CD4-positive, CD25-positive, alpha-beta regulatory T cell (primary cell): ENCODE data around the gene CERT1. TPM values are rescaled to one million over a fixed set of nuclear protein-coding genes. Genes with fewer than 3 reads are reported as not detected.

Experiments
- ATAC-seq, 2 donors: fragments of 150-1000 bp; cut with Tn5 transposase; one replicate each; pipeline ENCODE4 v1.10.0; 2021; ENCODE audit warnings: low read depth in 2 of 2, moderate number of reproducible peaks in 2 of 2, moderate library complexity in 1 of 2
- DNase-seq, 3 donors: peaks; one replicate each; pipeline versions ENCODE4 v3.0.0 to v3.0.0-alpha.2; 2012 to 2022; ENCODE audit warnings: mixed read lengths in 1 of 3
- H3K27ac ChIP-seq: one replicate; pipeline ENCODE4 v1.7.0; 2013; ENCODE audit warnings: mild to moderate bottlenecking, low read length; ENCODE audit not compliant: insufficient read depth, poor library complexity, severe bottlenecking
- H3K27me3 ChIP-seq: one replicate; pipeline ENCODE4 v1.7.0; 2013; ENCODE audit warnings: low read length; ENCODE audit not compliant: control insufficient read depth, insufficient read depth
- H3K36me3 ChIP-seq: one replicate; pipeline ENCODE4 v1.7.0; 2013; ENCODE audit warnings: mild to moderate bottlenecking, low read length, moderate library complexity; ENCODE audit not compliant: control insufficient read depth, insufficient read depth
- H3K4me1 ChIP-seq: 2 replicates; pipeline ENCODE4 v1.7.0; 2013; ENCODE audit warnings: mild to moderate bottlenecking, low read length; ENCODE audit not compliant: insufficient read depth, control insufficient read depth, poor library complexity, severe bottlenecking
- H3K4me3 ChIP-seq: one replicate; pipeline ENCODE4 v1.7.0; 2013; ENCODE audit warnings: low read depth, mild to moderate bottlenecking, low read length, moderate library complexity
- H3K9me3 ChIP-seq, 2 experiments: 1 replicate in 1 of 2; 2 replicates in 1 of 2; pipeline ENCODE4 v1.7.0; 2013; ENCODE audit warnings: low read length in 2 of 2, mild to moderate bottlenecking in 1 of 2, moderate library complexity in 1 of 2; ENCODE audit not compliant: control insufficient read depth in 2 of 2
- H3K27ac Mint-ChIP-seq, 3 donors: one replicate each; pipeline ENCODE4 v1.8.0; 2020 to 2022; ENCODE audit warnings: mild to moderate bottlenecking in 3 of 3, mixed read lengths in 3 of 3, moderate library complexity in 2 of 3
- H3K27me3 Mint-ChIP-seq: one replicate; pipeline ENCODE4 v1.8.0; 2022; ENCODE audit warnings: mild to moderate bottlenecking, mixed read lengths
- H3K36me3 Mint-ChIP-seq: one replicate; pipeline ENCODE4 v1.8.0; 2020; ENCODE audit warnings: mixed read lengths
- H3K4me1 Mint-ChIP-seq, 4 donors: one replicate each; pipeline ENCODE4 v1.8.0; 2020 to 2022; ENCODE audit warnings: mixed read lengths in 4 of 4, mild to moderate bottlenecking in 1 of 4
- H3K4me3 Mint-ChIP-seq, 4 donors: one replicate each; pipeline ENCODE4 v1.8.0; 2020 to 2022; ENCODE audit warnings: mild to moderate bottlenecking in 4 of 4, mixed read lengths in 4 of 4, moderate library complexity in 3 of 4
- H3K9me3 Mint-ChIP-seq, 7 donors: one replicate each; pipeline ENCODE4 v1.8.0; 2020 to 2022; ENCODE audit warnings: mixed read lengths in 7 of 7, mild to moderate bottlenecking in 3 of 7, moderate library complexity in 2 of 7
- polyA plus RNA-seq, 4 donors: library from polyadenylated mRNA; unstranded; fragments of 300-500 nt; fragmentation: Illumina TruSeq; gene quantifications; one replicate each; pipeline ENCODE4 v1.2.3, GENCODE V29; 2021
- total RNA-seq: library from RNA; stranded (reverse); gene quantifications from one replicate; pipeline ENCODE4 v1.2.3, GENCODE V29; 2022

The CERT1 gene
- total and polyA plus RNA-seq, 5 donors from 2014 or later: 19.4 to 49.9 (median 22.4) TPM

- H3K27me3 ChIP-seq: no peaks in the 10 kb centered on the region
- H3K27ac ChIP-seq: no peak overlapping the region
- no peak overlapping the region for H3K4me3 ChIP-seq
- H3K4me1 ChIP-seq: no peaks in the 10 kb centered on the region
- H3K4me3 Mint-ChIP-seq: no peak overlapping the region
- ATAC-seq (no peak), DNase-seq (no peak)
- peak overlapping the region in 1 of 3 donors; percentile 27 for H3K27ac Mint-ChIP-seq
- peaks cover 23% of the 10 kb centered on the region for H3K36me3 Mint-ChIP-seq
- no peaks in the 10 kb centered on the region for H3K9me3 ChIP-seq
- H3K4me1 Mint-ChIP-seq: peaks cover 0 to 12% (median 3%) of the 10 kb centered on the region in 4 donors
- peaks cover 35% of the 10 kb centered on the region for H3K36me3 ChIP-seq
- H3K27me3 Mint-ChIP-seq: no peaks in the 10 kb centered on the region
- H3K9me3 Mint-ChIP-seq: no peaks in the 10 kb centered on the region
Observed at GRCh38 chr5:75405296-75405695, 106.1 kb downstream of the CERT1 start.

DNA sequence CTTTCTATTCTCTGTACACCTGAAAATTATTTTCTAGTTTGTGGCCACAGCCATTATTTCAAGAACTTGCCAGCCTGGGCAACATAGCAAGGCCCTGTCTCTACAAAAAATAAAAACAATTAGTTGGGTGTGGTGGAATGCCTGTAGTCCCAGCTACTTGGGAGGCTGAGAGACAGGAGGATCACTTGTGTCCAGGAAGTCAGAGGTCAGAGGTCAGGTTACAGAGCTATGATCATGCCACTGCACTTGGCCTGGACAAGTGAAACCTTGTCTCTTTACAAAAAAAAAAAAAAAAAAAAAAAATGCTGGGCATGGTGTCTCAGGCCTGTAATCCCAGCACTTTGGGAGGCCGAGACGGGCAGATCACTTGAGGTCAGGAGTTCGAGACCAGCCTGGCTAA, 116.2 kb downstream of the CERT1 start:
- H3K27me3 ChIP-seq: no peaks in the 10 kb centered on the region
- H3K36me3 Mint-ChIP-seq: peaks cover 15% of the 10 kb centered on the region
- H3K27me3 Mint-ChIP-seq: no peaks in the 10 kb centered on the region
- H3K4me1 ChIP-seq: no peaks in the 10 kb centered on the region
- H3K27ac Mint-ChIP-seq: no peak overlapping the region
- no peak overlapping the region for H3K4me3 Mint-ChIP-seq
- H3K9me3 Mint-ChIP-seq: no peaks in the 10 kb centered on the region
- H3K27ac ChIP-seq: no peak overlapping the region
- no peak overlapping the region for H3K4me3 ChIP-seq
- H3K4me1 Mint-ChIP-seq: peaks cover 0 to 5% (median 0%) of the 10 kb centered on the region in 4 donors
- no peak for DNase-seq
- no peaks in the 10 kb centered on the region for H3K9me3 ChIP-seq
- H3K36me3 ChIP-seq: peaks cover 26% of the 10 kb centered on the region
- no peak for ATAC-seq

DNA sequence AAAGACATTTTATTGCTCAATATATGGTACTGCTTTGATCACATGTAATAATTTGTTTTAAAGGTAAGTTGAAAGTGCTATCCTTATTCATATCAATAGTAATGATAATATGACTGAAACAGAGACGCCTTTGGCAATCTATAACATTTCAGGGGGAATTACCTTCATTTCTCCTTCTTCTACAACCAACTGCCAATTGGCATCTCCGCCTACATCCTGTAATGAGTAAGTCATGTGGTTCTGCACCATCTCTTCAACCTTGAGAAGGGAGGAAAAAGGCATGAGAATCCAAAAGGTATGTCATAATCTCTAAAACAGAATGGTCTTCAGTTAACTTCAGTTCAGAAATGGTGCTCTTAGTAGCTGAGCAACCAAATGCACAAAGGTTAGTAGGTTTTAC, 122.0 kb downstream of the CERT1 start:
- ATAC-seq: no peak
- peaks cover 3 to 14% (median 9%) of the 10 kb centered on the region in 4 donors for H3K4me1 Mint-ChIP-seq

GRCh38 chr5:75387806-75388205, 123.6 kb downstream of the CERT1 start:
- Mint-ChIP-seq H3K27ac (no peak overlapping the region), H3K36me3 (peaks cover 28% of the 10 kb centered on the region), H3K9me3 (no peaks in the 10 kb centered on the region), H3K4me1 (peaks cover 3 to 17% (median 14%) of the 10 kb centered on the region in 4 donors), H3K4me3 (no peak overlapping the region), H3K27me3 (no peaks in the 10 kb centered on the region)
- Histone ChIP-seq H3K9me3 (no peaks in the 10 kb centered on the region), H3K4me3 (no peak overlapping the region), H3K27ac (no peak overlapping the region), H3K4me1 (no peaks in the 10 kb centered on the region), H3K36me3 (peaks cover 58% of the 10 kb centered on the region), H3K27me3 (no peaks in the 10 kb centered on the region)
- DNase-seq: no peak
- ATAC-seq: no peak

More for the DNA sequence above, 122.0 kb downstream of the CERT1 start:
- Mint-ChIP-seq H3K36me3 (peaks cover 26% of the 10 kb centered on the region), H3K9me3 (no peaks in the 10 kb centered on the region), H3K4me3 (no peak overlapping the region), H3K27ac (no peak overlapping the region), H3K27me3 (no peaks in the 10 kb centered on the region)
- Histone ChIP-seq H3K27me3 (no peaks in the 10 kb centered on the region), H3K9me3 (no peaks in the 10 kb centered on the region), H3K4me3 (no peak overlapping the region), H3K27ac (no peak overlapping the region), H3K4me1 (no peaks in the 10 kb centered on the region), H3K36me3 (peaks cover 48% of the 10 kb centered on the region)
- peak in 1 of 3 donors; percentile 37 for DNase-seq

DNA sequence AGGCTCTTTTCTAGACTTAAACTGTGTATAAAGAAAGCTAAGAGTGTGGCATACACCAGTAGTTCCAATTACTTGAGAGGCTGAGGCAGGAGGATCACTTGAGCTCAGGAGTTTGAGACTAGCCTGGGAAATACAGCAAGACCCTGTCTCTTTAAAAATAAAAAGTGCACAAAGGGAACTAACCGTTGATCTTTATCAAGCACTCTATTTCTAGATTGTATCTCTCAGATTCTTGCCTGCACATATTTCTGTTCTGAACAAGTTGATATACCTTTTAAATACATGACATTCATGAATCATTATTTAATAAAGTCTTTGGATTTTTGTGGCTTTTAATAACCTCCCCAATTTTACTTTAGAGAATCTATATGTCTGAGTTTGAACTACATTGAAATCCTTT, 127.2 kb downstream of the CERT1 start:
- Mint-ChIP-seq H3K36me3 (peaks cover 35% of the 10 kb centered on the region), H3K27ac (peak overlapping the region in 2 of 3 donors; percentile 52 to 78)
- ATAC-seq: no peak

GRCh38 chr5:75381456-75381855, 130.0 kb downstream of the CERT1 start:
- Histone ChIP-seq H3K27me3 (no peaks in the 10 kb centered on the region), H3K4me1 (no peaks in the 10 kb centered on the region), H3K36me3 (peaks cover 75% of the 10 kb centered on the region), H3K27ac (no peak overlapping the region), H3K9me3 (no peaks in the 10 kb centered on the region), H3K4me3 (no peak overlapping the region)
- Mint-ChIP-seq H3K4me1 (peaks cover 3 to 13% (median 11%) of the 10 kb centered on the region in 4 donors), H3K4me3 (no peak overlapping the region), H3K36me3 (peaks cover 28% of the 10 kb centered on the region), H3K27ac (no peak overlapping the region), H3K9me3 (no peaks in the 10 kb centered on the region), H3K27me3 (no peaks in the 10 kb centered on the region)
- no peak for ATAC-seq
- DNase-seq: no peak

More for the DNA sequence above, 127.2 kb downstream of the CERT1 start:
- Histone ChIP-seq H3K27me3 (no peaks in the 10 kb centered on the region), H3K9me3 (no peaks in the 10 kb centered on the region), H3K36me3 (peaks cover 75% of the 10 kb centered on the region), H3K4me3 (no peak overlapping the region), H3K4me1 (no peaks in the 10 kb centered on the region), H3K27ac (no peak overlapping the region)
- H3K9me3 Mint-ChIP-seq: no peaks in the 10 kb centered on the region
- no peak overlapping the region for H3K4me3 Mint-ChIP-seq
- H3K27me3 Mint-ChIP-seq: no peaks in the 10 kb centered on the region
- peaks cover 3 to 17% (median 11%) of the 10 kb centered on the region in 4 donors for H3K4me1 Mint-ChIP-seq
- no peak for DNase-seq

GRCh38 chr5:75380099-75380498, 131.3 kb downstream of the CERT1 start:
- H3K9me3 Mint-ChIP-seq: no peaks in the 10 kb centered on the region
- H3K36me3 Mint-ChIP-seq: peaks cover 24% of the 10 kb centered on the region
- Histone ChIP-seq H3K4me1 (no peaks in the 10 kb centered on the region), H3K27me3 (no peaks in the 10 kb centered on the region), H3K27ac (no peak overlapping the region), H3K36me3 (peaks cover 66% of the 10 kb centered on the region), H3K9me3 (no peaks in the 10 kb centered on the region), H3K4me3 (no peak overlapping the region)
- H3K27me3 Mint-ChIP-seq: no peaks in the 10 kb centered on the region
- peaks cover 3 to 13% (median 12%) of the 10 kb centered on the region in 4 donors for H3K4me1 Mint-ChIP-seq
- H3K4me3 Mint-ChIP-seq: no peak overlapping the region
- peak overlapping the region in 1 of 3 donors; percentile 40 for H3K27ac Mint-ChIP-seq
- DNase-seq (no peak), ATAC-seq (no peak)

DNA sequence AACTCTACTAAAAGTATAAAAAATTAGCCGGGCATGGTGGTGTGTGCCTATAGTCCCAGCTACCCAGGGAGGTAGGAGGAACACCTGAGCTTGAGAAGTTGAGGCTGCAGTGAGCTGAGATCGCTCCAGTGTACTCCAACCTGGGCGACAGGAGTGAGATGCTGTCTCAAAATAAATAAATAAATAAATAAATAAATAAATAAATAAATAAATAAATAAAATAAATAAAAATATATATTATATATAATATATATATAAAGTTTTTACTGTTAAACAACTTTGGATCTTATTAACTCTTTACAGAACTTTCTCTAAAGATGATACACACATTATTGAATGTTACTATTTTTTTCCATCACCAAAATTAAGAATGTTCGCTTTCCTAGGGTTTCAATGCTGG, 136.0 kb downstream of the CERT1 start:
- no peaks in the 10 kb centered on the region for H3K9me3 Mint-ChIP-seq
- no peaks in the 10 kb centered on the region for H3K27me3 ChIP-seq
- no peak overlapping the region for H3K27ac Mint-ChIP-seq
- no peak overlapping the region for H3K4me3 ChIP-seq
- H3K36me3 ChIP-seq: peaks cover 39% of the 10 kb centered on the region
- H3K27me3 Mint-ChIP-seq: no peaks in the 10 kb centered on the region
- no peak overlapping the region for H3K27ac ChIP-seq
- H3K36me3 Mint-ChIP-seq: peaks cover 30% of the 10 kb centered on the region
- ATAC-seq (no peak), DNase-seq (no peak)
- H3K4me1 ChIP-seq: no peaks in the 10 kb centered on the region
- H3K4me1 Mint-ChIP-seq: peaks cover 0 to 5% (median 0%) of the 10 kb centered on the region in 4 donors
- H3K9me3 ChIP-seq: no peaks in the 10 kb centered on the region
- no peak overlapping the region for H3K4me3 Mint-ChIP-seq
